Measurements from ENCODE around the gene BMP7.

- no peak for TF ChIP-seq POLR2A (IDR thresholded peaks at IDR 0.05; ENCODE audit: low read depth, low read length)
- TF ChIP-seq TAF1 (IDR thresholded peaks at IDR 0.05; ENCODE audit: low read depth, low read length), result no peak
- no peak for TF ChIP-seq POLR2AphosphoS5 (IDR thresholded peaks at IDR 0.05; ENCODE audit: low read depth, low read length)
Measured at GRCh38 chr20:57217802-57218201, 48.6 kb downstream of the BMP7 start.

Data from GM12891 (cell line).